Measurements from ENCODE around the gene FRMD6. TPM values are rescaled to one million over a fixed set of nuclear protein-coding genes. Genes with fewer than 3 reads are reported as not detected.
"Not testable (repeated sequence)": the region's sequence is repeated elsewhere in the genome, so short reads cannot be mapped to it uniquely, and the experiment has no call there.

The FRMD6 gene
- total and polyA plus RNA-seq, 10 of the 15 experiments (the other 5 are each of a cell fraction or from before 2014, with no cell fraction given) = 0.86 to 7.8 (median 3.3) TPM

GRCh38 chr14:51746823-51747222, 95.1 kb downstream of the FRMD6 start:
- H3K4me3 ChIP-seq; H4K20me1 ChIP-seq (ENCODE audit: control insufficient read depth, insufficient read depth); intact Hi-C loops (cut with micrococcal nuclease; ENCODE audit: unreplicated experiment); H3K9me3 ChIP-seq (replicated peaks; ENCODE audit: control insufficient read depth, insufficient read depth, low read length); CTCF ChIA-PET; POLR2A ChIA-PET; H3K9ac ChIP-seq (ENCODE audit: control insufficient read depth, insufficient read depth, low read length); H3K4me2 ChIP-seq (ENCODE audit: control insufficient read depth, insufficient read depth); H2AFZ ChIP-seq (ENCODE audit: control insufficient read depth, low read depth, low read length); in situ Hi-C loops (cut with MboI); H3K4me1 ChIP-seq (ENCODE audit: control insufficient read depth, insufficient read depth, low read length); H3K27ac ChIP-seq (ENCODE audit: control insufficient read depth, insufficient read depth); BruUV-seq (replicated peaks); ATAC-seq; RAD21 ChIA-PET (ENCODE audit: unreplicated experiment); SMC1A ChIA-PET (ENCODE audit: uncharacterized antibody, unreplicated experiment); FAIRE-seq; H3K27me3 ChIP-seq (replicated peaks in 1 of 2; ENCODE audit: control insufficient read depth in 2 of 2, insufficient read depth in 2 of 2, low read length in 1 of 2); H3K36me3 ChIP-seq (ENCODE audit: control insufficient read depth in 2 of 2, insufficient read depth in 2 of 2, low read length in 1 of 2); DNase-seq (ENCODE audit: low read depth, low spot score); H3K79me2 ChIP-seq (ENCODE audit: control insufficient read depth, insufficient read depth, low read length): not testable (repeated sequence)
- WGBS (ENCODE audit: insufficient coverage, insufficient replicate concordance, low lambda C conversion rate, missing lambda C conversion rate) = 82% methylated on average over 20 of the region's 25 CpGs

GRCh38 chr14:51750542-51750941, 98.8 kb downstream of the FRMD6 start:
- SMC1A ChIA-PET (ENCODE audit: uncharacterized antibody, unreplicated experiment) = no interaction called here

GRCh38 chr14:51751611-51752345, 100.1 kb downstream of the FRMD6 start:
- 63% methylated on average over 16 of the region's 16 CpGs for WGBS (ENCODE audit: insufficient coverage, insufficient replicate concordance, low lambda C conversion rate, missing lambda C conversion rate)
- intact Hi-C loops (cut with micrococcal nuclease; ENCODE audit: unreplicated experiment) = not testable (repeated sequence)

More at GRCh38 chr14:51750542-51750941, 98.8 kb downstream of the FRMD6 start:
- BruUV-seq (replicated peaks) = no TSS peak
- no peaks in the 10 kb centered on the region for H3K9me3 ChIP-seq (replicated peaks; ENCODE audit: control insufficient read depth, insufficient read depth, low read length)
- no peak for TF ChIP-seq CEBPB (IDR thresholded peaks at IDR 0.05; ENCODE audit: borderline replicate concordance in 1 of 2, low read depth in 2 of 2, low read length in 2 of 2)
- TF ChIP-seq TCF3 (IDR thresholded peaks at IDR 0.05; ENCODE audit: borderline replicate concordance, insufficient read depth, low read depth, low read length) = no peak
- TF ChIP-seq RAD21 (IDR thresholded peaks at IDR 0.05; ENCODE audit: insufficient read depth, low read depth, low read length) = peak; percentile 16; the same call in 1 of the 2 replicates
- no peak for TF ChIP-seq SIX5 (IDR thresholded peaks at IDR 0.05; ENCODE audit: low read depth, low read length, severe bottlenecking)
- no peaks in the 10 kb centered on the region for H3K27me3 ChIP-seq (replicated peaks in 1 of 2; ENCODE audit: control insufficient read depth in 2 of 2, insufficient read depth in 2 of 2, low read length in 1 of 2)
- H3K79me2 ChIP-seq (ENCODE audit: control insufficient read depth, insufficient read depth, low read length) = no peaks in the 10 kb centered on the region
- no peak overlapping the region for H3K9ac ChIP-seq (ENCODE audit: control insufficient read depth, insufficient read depth, low read length)
- no peak overlapping the region for H3K27ac ChIP-seq (ENCODE audit: control insufficient read depth, insufficient read depth)
- no peaks in the 10 kb centered on the region for H4K20me1 ChIP-seq (ENCODE audit: control insufficient read depth, insufficient read depth)
- H3K4me3 ChIP-seq = no peak overlapping the region
- no peaks in the 10 kb centered on the region for H3K4me1 ChIP-seq (ENCODE audit: control insufficient read depth, insufficient read depth, low read length)
- POLR2A ChIA-PET = no interaction called here
- no peak for FAIRE-seq
- DNase-seq (ENCODE audit: low read depth, low spot score) = no peak
- CTCF ChIA-PET = interaction anchor here (1.1 to 1.5 kb wide), 2 partner anchors 15 to 229 kb away, joined by 3 to 6 read pairs; no protein-coding TSS in a partner anchor
- no peak for ATAC-seq
- in situ Hi-C loops (cut with MboI) = no loop called here
- WGBS (ENCODE audit: insufficient coverage, insufficient replicate concordance, low lambda C conversion rate, missing lambda C conversion rate) = 61% methylated on average over 12 of the region's 13 CpGs
- no peak overlapping the region for H2AFZ ChIP-seq (ENCODE audit: control insufficient read depth, low read depth, low read length)
- intact Hi-C loops (cut with micrococcal nuclease; ENCODE audit: unreplicated experiment) = no loop called here
- RAD21 ChIA-PET (ENCODE audit: unreplicated experiment) = no interaction called here
- no peaks in the 10 kb centered on the region for H3K36me3 ChIP-seq (ENCODE audit: control insufficient read depth in 2 of 2, insufficient read depth in 2 of 2, low read length in 1 of 2)
- no peak overlapping the region for H3K4me2 ChIP-seq (ENCODE audit: control insufficient read depth, insufficient read depth)

More at GRCh38 chr14:51751611-51752345, 100.1 kb downstream of the FRMD6 start:
- CTCF ChIA-PET = interaction anchor here (0.7 to 1.2 kb wide), 2 partner anchors 227 to 241 kb away, joined by 3 to 5 read pairs; no protein-coding TSS in a partner anchor
- H3K4me1 ChIP-seq (ENCODE audit: control insufficient read depth, insufficient read depth, low read length); in situ Hi-C loops (cut with MboI); H3K9me3 ChIP-seq (replicated peaks; ENCODE audit: control insufficient read depth, insufficient read depth, low read length); RAD21 ChIA-PET (ENCODE audit: unreplicated experiment); SMC1A ChIA-PET (ENCODE audit: uncharacterized antibody, unreplicated experiment); ATAC-seq; H3K27ac ChIP-seq (ENCODE audit: control insufficient read depth, insufficient read depth); DNase-seq (ENCODE audit: low read depth, low spot score); FAIRE-seq; POLR2A ChIA-PET; H2AFZ ChIP-seq (ENCODE audit: control insufficient read depth, low read depth, low read length); H3K4me3 ChIP-seq; H3K79me2 ChIP-seq (ENCODE audit: control insufficient read depth, insufficient read depth, low read length); H3K4me2 ChIP-seq (ENCODE audit: control insufficient read depth, insufficient read depth); BruUV-seq (replicated peaks); H4K20me1 ChIP-seq (ENCODE audit: control insufficient read depth, insufficient read depth); H3K9ac ChIP-seq (ENCODE audit: control insufficient read depth, insufficient read depth, low read length); H3K27me3 ChIP-seq (replicated peaks in 1 of 2; ENCODE audit: control insufficient read depth in 2 of 2, insufficient read depth in 2 of 2, low read length in 1 of 2); H3K36me3 ChIP-seq (ENCODE audit: control insufficient read depth in 2 of 2, insufficient read depth in 2 of 2, low read length in 1 of 2): not testable (repeated sequence)
